WTC11 (cell line): ENCODE results near the gene OR3A2.

Experiments used
- CTCF ChIP-seq: fragments of 200-600 bp; IDR thresholded peaks from 2 replicates; pipeline ENCODE4 v1.8.0; 2022; ENCODE audit warnings: antibody characterized with exemption
- JUN ChIP-seq: sonication (generic); formaldehyde crosslinking; IDR thresholded peaks from 2 replicates; pipeline ENCODE4 v1.8.0; 2023; ENCODE audit warnings: mild to moderate bottlenecking, missing genetic modification reagents
- NR1H2 ChIP-seq: sonication (generic); formaldehyde crosslinking; IDR thresholded peaks from 2 replicates; pipeline ENCODE4 v1.9.0; 2021; ENCODE audit warnings: mild to moderate bottlenecking, moderate library complexity, missing genetic modification reagents
- PRDM15 ChIP-seq: sonication (generic); formaldehyde crosslinking; IDR thresholded peaks from 2 replicates; pipeline ENCODE4 v1.8.0; 2022; ENCODE audit warnings: missing genetic modification reagents
- STAT6 ChIP-seq: sonication (generic); formaldehyde crosslinking; conservative IDR thresholded peaks from 2 replicates; pipeline ENCODE4 v1.8.1; 2023; ENCODE audit warnings: mild to moderate bottlenecking, low read depth, missing genetic modification reagents, moderate library complexity
- TF ChIP-seq, protein P1 (sequence below): sonication (generic); formaldehyde crosslinking; IDR thresholded peaks from 2 replicates; pipeline ENCODE4 v1.8.0; 2022; ENCODE audit warnings: mild to moderate bottlenecking, missing genetic modification reagents

GRCh38 chr17:3260163-3260562 is 125.9 kb downstream of the OR3A2 start:
- no peak for TF ChIP-seq CTCF
- TF ChIP-seq JUN (CRISPR knock-in tag), result no peak
- TF ChIP-seq, protein P1, sequence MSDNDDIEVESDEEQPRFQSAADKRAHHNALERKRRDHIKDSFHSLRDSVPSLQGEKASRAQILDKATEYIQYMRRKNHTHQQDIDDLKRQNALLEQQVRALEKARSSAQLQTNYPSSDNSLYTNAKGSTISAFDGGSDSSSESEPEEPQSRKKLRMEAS (CRISPR knock-in tag), result no peak
- no peak for TF ChIP-seq NR1H2
- TF ChIP-seq STAT6 (CRISPR knock-in tag), result no peak
- no peak for TF ChIP-seq PRDM15 (CRISPR knock-in tag)
